SU-DHL-6 (cell line): ENCODE data around the gene FCN2.

Experiments
- H2AFZ ChIP-seq: fragments of 200-600 bp; sonication (generic); 2 replicates; pipeline ENCODE4 v1.6.1; 2014; ENCODE audit warnings: low read depth, mild to moderate bottlenecking, moderate library complexity, mixed read lengths, antibody characterized with exemption, low read length; ENCODE audit not compliant: severe bottlenecking
- H3F3A ChIP-seq: fragments of 200-600 bp; shearing (Covaris generic); 2 replicates; pipeline ENCODE4 v1.6.0; 2016; ENCODE audit warnings: antibody characterized with exemption, mild to moderate bottlenecking; ENCODE audit not compliant: insufficient read depth
- H3K27ac ChIP-seq: fragments of 200-600 bp; sonication (generic); 2 replicates; pipeline ENCODE4 v1.5.1; 2016; ENCODE audit warnings: low read depth, mild to moderate bottlenecking, low read length, moderate library complexity, mixed read lengths
- H3K27me3 ChIP-seq: fragments of 200-600 bp; sonication (generic), shearing (Covaris generic); 2 replicates; pipeline ENCODE4 v1.6.0; 2014; ENCODE audit warnings: mild to moderate bottlenecking, low read length
- H3K36me3 ChIP-seq: fragments of 200-600 bp; sonication (generic); 2 replicates; pipeline ENCODE4 v1.6.1; 2014; ENCODE audit warnings: mild to moderate bottlenecking, low read length, mixed read lengths
- H3K4me2 ChIP-seq: fragments of 300-600, 200-600 bp; shearing (Covaris generic), sonication (generic); 2 replicates; pipeline ENCODE4 v1.6.0; 2014; ENCODE audit warnings: low read length, low read depth, mild to moderate bottlenecking; ENCODE audit not compliant: poor library complexity, severe bottlenecking
- H3K4me3 ChIP-seq: fragments of 200-600 bp; sonication (generic); 2 replicates; pipeline ENCODE4 v1.5.1; 2014; ENCODE audit warnings: antibody characterized with exemption, low read length, mild to moderate bottlenecking, mixed read lengths; ENCODE audit not compliant: insufficient read depth, poor library complexity, severe bottlenecking
- H3K79me2 ChIP-seq: fragments of 200-600 bp; sonication (generic); 2 replicates; pipeline ENCODE4 v1.6.1; 2014; ENCODE audit warnings: mild to moderate bottlenecking, low read length, moderate library complexity; ENCODE audit not compliant: insufficient read depth
- H3K9ac ChIP-seq: fragments of 200-600 bp; sonication (generic); 2 replicates; pipeline ENCODE4 v1.7.0; 2014; ENCODE audit warnings: mild to moderate bottlenecking, low read length
- H3K9me2 ChIP-seq: fragments of 200-600 bp; sonication (generic); replicated peaks from 2 replicates; pipeline ENCODE4 v1.6.1; 2014; ENCODE audit warnings: low read length; ENCODE audit not compliant: insufficient read depth
- H3K9me3 ChIP-seq: fragments of 200-600 bp; sonication (generic); 2 replicates; pipeline ENCODE4 v1.6.1; 2014; ENCODE audit warnings: low read length, mixed read lengths; ENCODE audit not compliant: insufficient read depth
- H4K20me1 ChIP-seq: fragments of 200-600 bp; sonication (generic); 2 replicates; pipeline ENCODE4 v1.6.1; 2014; ENCODE audit warnings: low read depth, mild to moderate bottlenecking, antibody characterized with exemption, low read length, moderate library complexity, mixed read lengths
- EZH2phosphoT487 ChIP-seq: fragments of 200-600 bp; sonication (generic), shearing (Covaris generic); conservative IDR thresholded peaks from 2 replicates; pipeline ENCODE4 v1.6.1; 2018; ENCODE audit warnings: mild to moderate bottlenecking, antibody characterized with exemption, low read length, moderate library complexity, mixed read lengths
- TF ChIP-seq, protein P1 (sequence below): fragments of 200-600 bp; sonication (generic); IDR thresholded peaks from one replicate; pipeline ENCODE4 v1.5.1; 2017; ENCODE audit warnings: antibody characterized with exemption, mild to moderate bottlenecking, low read length, moderate library complexity; ENCODE audit not compliant: insufficient read depth, poor library complexity, severe bottlenecking

The FCN2 gene

DNA sequence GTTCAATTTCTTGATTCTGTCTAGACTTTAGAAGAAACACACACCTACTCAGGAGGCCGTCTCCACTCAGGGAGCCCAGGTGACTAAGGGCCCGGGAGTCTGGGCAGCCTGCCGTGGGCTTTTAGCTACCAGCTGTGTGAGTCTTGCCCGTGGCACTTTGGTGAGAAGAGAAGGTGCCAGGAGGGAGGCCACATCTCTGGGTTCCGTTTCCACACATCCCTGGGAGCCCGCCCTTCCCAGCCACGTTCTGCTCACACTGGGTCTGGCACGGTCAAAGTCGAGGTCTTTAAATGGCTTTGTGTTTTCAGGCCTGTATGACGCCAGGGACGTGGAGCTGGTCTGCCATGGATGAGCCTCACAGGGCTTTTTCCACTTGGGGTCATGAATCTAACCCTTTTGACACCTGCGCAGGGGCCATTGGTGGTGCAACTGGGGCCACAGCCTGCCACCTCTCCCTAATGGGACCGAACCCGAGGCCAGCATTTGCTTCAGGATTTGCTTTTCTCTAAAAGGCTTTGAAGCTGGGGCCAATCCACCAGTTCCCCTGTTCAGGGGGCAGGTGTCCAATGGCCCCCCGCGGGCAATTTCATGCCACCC, 17.2 kb upstream of the FCN2 start:
- H3K9ac ChIP-seq, result no peak overlapping the region
- H3K27ac ChIP-seq, result no peak overlapping the region
- H4K20me1 ChIP-seq, result no peaks in the 10 kb centered on the region
- H3K4me2 ChIP-seq, result no peak overlapping the region
- no peaks in the 10 kb centered on the region for H3K9me3 ChIP-seq
- TF ChIP-seq EZH2phosphoT487, result no peak
- TF ChIP-seq, protein P1, sequence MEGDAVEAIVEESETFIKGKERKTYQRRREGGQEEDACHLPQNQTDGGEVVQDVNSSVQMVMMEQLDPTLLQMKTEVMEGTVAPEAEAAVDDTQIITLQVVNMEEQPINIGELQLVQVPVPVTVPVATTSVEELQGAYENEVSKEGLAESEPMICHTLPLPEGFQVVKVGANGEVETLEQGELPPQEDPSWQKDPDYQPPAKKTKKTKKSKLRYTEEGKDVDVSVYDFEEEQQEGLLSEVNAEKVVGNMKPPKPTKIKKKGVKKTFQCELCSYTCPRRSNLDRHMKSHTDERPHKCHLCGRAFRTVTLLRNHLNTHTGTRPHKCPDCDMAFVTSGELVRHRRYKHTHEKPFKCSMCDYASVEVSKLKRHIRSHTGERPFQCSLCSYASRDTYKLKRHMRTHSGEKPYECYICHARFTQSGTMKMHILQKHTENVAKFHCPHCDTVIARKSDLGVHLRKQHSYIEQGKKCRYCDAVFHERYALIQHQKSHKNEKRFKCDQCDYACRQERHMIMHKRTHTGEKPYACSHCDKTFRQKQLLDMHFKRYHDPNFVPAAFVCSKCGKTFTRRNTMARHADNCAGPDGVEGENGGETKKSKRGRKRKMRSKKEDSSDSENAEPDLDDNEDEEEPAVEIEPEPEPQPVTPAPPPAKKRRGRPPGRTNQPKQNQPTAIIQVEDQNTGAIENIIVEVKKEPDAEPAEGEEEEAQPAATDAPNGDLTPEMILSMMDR, result no peak
- no peaks in the 10 kb centered on the region for H3K36me3 ChIP-seq
- no peaks in the 10 kb centered on the region for H3K79me2 ChIP-seq
- H3K4me3 ChIP-seq, result no peak overlapping the region
- no peak overlapping the region for H2AFZ ChIP-seq
- H3K9me2 ChIP-seq, result no peaks in the 10 kb centered on the region
- H3K27me3 ChIP-seq, result no peaks in the 10 kb centered on the region
- H3F3A ChIP-seq, result no peaks in the 10 kb centered on the region

DNA sequence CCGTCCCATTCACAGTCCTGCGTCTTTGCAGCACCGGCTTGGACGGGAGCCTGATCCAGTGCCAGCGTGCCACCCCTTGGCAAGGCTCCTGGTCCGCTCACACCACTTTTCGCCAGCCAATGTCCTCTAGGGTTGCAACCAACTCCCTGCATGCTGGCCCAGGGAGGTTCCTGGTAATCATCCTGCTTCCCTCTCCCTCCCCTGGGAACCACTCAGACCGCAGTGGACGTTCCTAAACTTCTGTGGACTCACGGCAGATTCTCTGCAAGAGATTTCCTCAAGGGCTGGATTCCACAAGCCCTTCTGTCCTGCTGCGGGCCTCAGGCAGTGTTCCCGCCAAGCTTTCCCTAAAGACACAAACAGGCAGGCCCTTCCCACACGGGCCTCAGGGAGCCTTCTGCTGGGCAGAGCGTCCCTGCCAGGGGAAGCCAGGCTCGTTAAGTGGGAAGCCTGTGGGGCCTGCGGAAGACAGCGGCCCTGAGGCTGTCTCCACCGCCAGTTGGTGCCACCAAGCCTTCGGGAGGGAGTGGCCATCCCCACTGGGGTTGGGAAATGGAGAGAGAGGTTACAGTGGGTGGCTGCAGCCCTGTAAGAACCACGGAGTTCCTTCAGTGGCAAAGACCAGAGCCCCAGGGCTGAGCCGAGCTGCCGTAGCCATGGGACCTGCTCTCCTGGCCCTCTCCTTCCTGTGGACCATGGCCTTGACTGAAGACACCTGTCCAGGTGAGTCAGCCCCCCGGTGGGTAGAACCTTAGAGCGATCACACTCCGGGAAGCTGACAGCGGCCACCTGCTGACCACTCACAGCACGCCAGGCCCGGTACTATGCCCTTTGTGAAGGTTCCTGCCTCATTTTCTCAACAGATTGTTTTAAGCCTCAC, 16.4 kb upstream of the FCN2 start:
- Histone ChIP-seq H3K27me3 (no peaks in the 10 kb centered on the region), H3K79me2 (no peaks in the 10 kb centered on the region), H3K36me3 (no peaks in the 10 kb centered on the region), H2AFZ (no peak overlapping the region), H3K9me3 (no peaks in the 10 kb centered on the region), H3K4me2 (no peak overlapping the region), H3K9me2 (no peaks in the 10 kb centered on the region), H3F3A (no peaks in the 10 kb centered on the region), H3K27ac (no peak overlapping the region), H3K9ac (no peak overlapping the region), H4K20me1 (no peaks in the 10 kb centered on the region), H3K4me3 (no peak overlapping the region)
- TF ChIP-seq, protein P1, result no peak
- TF ChIP-seq EZH2phosphoT487, result no peak

DNA sequence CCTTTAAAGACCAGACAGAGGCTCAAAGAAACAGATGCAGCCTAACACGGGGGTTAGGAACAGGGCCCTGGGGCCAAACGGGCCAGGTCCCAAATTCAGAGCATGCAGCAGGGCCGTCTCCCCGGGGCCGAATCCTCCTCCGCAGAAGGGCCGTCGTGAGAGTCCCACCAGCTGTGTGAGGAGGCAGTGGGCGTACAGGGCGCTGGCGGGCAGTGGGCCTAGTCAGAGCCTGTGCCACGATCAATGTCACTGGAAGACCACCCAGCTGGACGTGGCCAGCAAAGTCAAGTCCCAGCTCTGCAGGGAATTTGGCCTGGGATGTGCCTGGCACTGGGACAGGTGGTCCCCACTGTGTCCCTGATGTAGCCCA, 15.8 kb upstream of the FCN2 start:
- Histone ChIP-seq H4K20me1 (no peaks in the 10 kb centered on the region), H3K4me3 (no peak overlapping the region), H2AFZ (no peak overlapping the region), H3K27me3 (no peaks in the 10 kb centered on the region), H3K9me2 (no peaks in the 10 kb centered on the region), H3K9ac (no peak overlapping the region), H3K36me3 (no peaks in the 10 kb centered on the region), H3F3A (no peaks in the 10 kb centered on the region), H3K27ac (no peak overlapping the region), H3K4me2 (no peak overlapping the region), H3K79me2 (no peaks in the 10 kb centered on the region), H3K9me3 (no peaks in the 10 kb centered on the region)
- TF ChIP-seq EZH2phosphoT487, result no peak
- TF ChIP-seq, protein P1, result no peak
